Activated naive CD4-positive, alpha-beta T cell treated with anti-CD3 and anti-CD28 coated beads, Interleukin-2, amount 10 ng/mL, durations not matched to agents 7 days and 5 days (primary cell): ENCODE measurements around the gene RLF.

Experiments used
- CTCF ChIA-PET: fragments of 350-600 bp; sonication (Branson Sonifier 250); formaldehyde crosslinking; loops from one replicate; lab custom pipeline; 2021; ENCODE audit warnings: antibody characterized with exemption; lab: Charles Lee
- DNase-seq: peaks from one replicate; pipeline ENCODE4 v3.0.0-alpha.2; 2020
- H3K27ac Mint-ChIP-seq: one replicate; pipeline ENCODE4 v1.8.0; 2021; ENCODE audit warnings: mild to moderate bottlenecking, moderate library complexity, mixed read lengths
- H3K27me3 Mint-ChIP-seq: one replicate; pipeline ENCODE4 v1.8.0; 2021; ENCODE audit warnings: mild to moderate bottlenecking, mixed read lengths
- H3K36me3 Mint-ChIP-seq: one replicate; pipeline ENCODE4 v1.8.0; 2021; ENCODE audit warnings: mixed read lengths
- H3K4me1 Mint-ChIP-seq: one replicate; pipeline ENCODE4 v1.8.0; 2021; ENCODE audit warnings: mixed read lengths
- H3K4me3 Mint-ChIP-seq: one replicate; pipeline ENCODE4 v1.8.0; 2021; ENCODE audit warnings: mild to moderate bottlenecking, moderate library complexity, mixed read lengths
- H3K9me3 Mint-ChIP-seq: one replicate; pipeline ENCODE4 v1.8.0; 2021; ENCODE audit warnings: mixed read lengths

RLF gene

DNA sequence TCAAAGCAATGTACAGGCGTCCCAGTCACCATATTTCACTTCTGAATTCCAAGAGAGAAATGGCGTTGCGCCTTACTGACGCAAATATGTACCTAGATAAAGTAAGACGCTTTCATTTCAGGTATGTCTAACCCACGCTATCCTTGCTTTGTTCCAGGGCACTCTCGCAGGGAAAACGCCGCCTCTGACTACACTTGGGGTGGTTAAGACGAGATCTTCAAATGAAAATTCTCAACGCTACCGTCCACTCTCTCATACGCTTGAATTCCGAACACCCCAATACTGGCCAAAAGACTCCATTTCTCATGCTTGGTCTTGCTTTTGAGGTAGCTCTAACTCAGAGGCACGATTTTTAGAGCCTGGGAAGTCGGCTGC, 96.1 kb downstream of the RLF start:
- CTCF ChIA-PET = interaction anchor here (0.7 to 1.3 kb wide), 4 partner anchors 57 to 95 kb away, joined by 3 read pairs; no protein-coding TSS in a partner anchor
- peaks cover 39% of the 10 kb centered on the region for H3K36me3 Mint-ChIP-seq
- H3K4me3 Mint-ChIP-seq = peak overlapping the region; percentile 92
- H3K9me3 Mint-ChIP-seq = no peaks in the 10 kb centered on the region
- no peak for DNase-seq
- peaks cover 4% of the 10 kb centered on the region for H3K27me3 Mint-ChIP-seq
- H3K4me1 Mint-ChIP-seq = peaks cover 48% of the 10 kb centered on the region
- H3K27ac Mint-ChIP-seq = peak overlapping the region; percentile 100

DNA sequence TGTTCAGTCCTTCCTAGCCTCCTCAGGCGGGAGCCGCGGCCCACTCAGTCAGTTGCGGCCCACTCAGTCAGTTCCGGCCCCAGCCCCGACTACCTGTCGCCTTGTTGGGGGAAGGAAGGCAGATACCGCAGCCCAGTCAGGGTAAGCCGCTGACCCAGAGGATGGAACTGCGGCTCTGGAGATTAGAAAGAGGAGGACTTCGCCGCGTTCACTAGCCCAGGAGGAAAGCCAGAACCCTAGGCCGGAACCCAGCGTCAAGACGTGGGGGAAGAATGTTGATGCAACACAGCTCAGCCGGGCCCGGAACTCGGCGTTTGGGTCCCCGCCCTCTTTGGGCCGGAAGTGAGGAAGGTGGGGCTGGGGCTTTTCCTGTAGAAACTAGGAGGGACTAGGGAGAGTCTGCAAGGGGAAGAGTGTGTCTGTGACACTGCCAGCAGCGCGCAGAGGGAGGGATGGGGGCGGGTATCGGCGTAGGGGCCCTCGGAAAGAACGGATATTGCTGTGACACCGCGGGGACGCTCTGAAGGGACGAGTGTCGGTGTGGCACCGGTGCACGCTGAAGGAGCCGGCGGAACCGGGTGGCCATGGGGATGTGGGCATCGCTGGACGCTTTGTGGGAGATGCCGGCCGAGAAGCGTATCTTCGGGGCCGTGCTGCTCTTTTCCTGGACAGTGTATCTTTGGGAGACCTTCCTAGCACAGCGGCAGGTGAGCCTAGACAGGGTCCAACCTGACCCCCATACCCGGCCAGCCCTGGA, 96.7 kb downstream of the RLF start, which contains the start of gene ZMPSTE24:
Gene ZMPSTE24, plus strand, starts transcription at position 549 of the 757 bp plus-strand sequence. Its CDS starts 36 bp downstream, at position 585.
- H3K27me3 Mint-ChIP-seq = peaks cover 4% of the 10 kb centered on the region
- H3K4me1 Mint-ChIP-seq = peaks cover 52% of the 10 kb centered on the region
- H3K27ac Mint-ChIP-seq = peak within 1 kb of the TSS; percentile 100
- peaks cover 43% of the 10 kb centered on the region for H3K36me3 Mint-ChIP-seq
- no peaks in the 10 kb centered on the region for H3K9me3 Mint-ChIP-seq
- peak; percentile 98 for DNase-seq
- peak within 1 kb of the TSS; percentile 92 for H3K4me3 Mint-ChIP-seq
- CTCF ChIA-PET = interaction anchor here (0.7 to 1.3 kb wide), 3 partner anchors 56 to 81 kb away, joined by 3 read pairs; no protein-coding TSS in a partner anchor

DNA sequence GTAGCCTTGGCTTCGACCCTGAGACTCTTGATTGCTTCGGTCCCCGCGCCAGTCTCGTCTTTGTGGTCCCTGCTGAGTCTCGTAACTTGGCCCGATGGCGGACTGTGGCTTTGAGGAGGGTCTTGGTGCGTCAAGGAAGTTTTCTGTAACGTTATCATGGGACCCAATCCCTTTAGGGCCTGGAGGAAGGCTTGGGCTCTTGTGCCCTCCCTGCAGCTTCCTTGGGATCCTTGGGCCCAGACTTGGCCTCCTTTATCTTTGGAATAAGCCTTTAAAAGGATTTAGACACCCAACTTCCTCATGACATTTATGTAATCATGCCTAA, 97.2 kb downstream of the RLF start:
- CTCF ChIA-PET = no interaction called here
- peaks cover 47% of the 10 kb centered on the region for H3K36me3 Mint-ChIP-seq

DNA sequence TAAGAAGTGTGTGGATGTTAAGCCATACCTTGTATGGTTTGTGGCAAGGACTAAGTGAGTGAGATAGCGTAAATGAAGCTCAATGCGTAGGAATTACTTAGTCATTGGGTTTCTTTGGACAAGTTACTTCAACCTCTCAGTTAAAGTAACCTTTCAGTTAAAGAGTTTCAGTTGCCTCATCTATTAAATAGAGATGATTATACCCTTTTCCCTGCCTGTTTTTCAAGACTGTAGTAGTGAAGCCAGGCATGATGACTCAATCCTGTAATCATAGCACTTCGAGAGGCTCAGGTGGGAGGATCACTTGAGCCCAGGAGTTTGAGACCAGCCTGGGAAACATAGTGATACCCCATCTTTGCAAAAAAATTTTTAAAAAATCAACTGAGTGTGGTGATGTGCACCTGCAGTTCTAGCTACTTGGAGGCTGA, 103.2 kb downstream of the RLF start:
- peaks cover 29% of the 10 kb centered on the region for H3K4me1 Mint-ChIP-seq
- CTCF ChIA-PET = interaction anchor here (1.4 kb wide), 1 partner anchor 51 kb away, joined by 3 read pairs; no protein-coding TSS in a partner anchor
- no peak overlapping the region for H3K4me3 Mint-ChIP-seq
- H3K27me3 Mint-ChIP-seq = no peaks in the 10 kb centered on the region
- H3K27ac Mint-ChIP-seq = no peak overlapping the region
- H3K9me3 Mint-ChIP-seq = no peaks in the 10 kb centered on the region
- peaks cover 52% of the 10 kb centered on the region for H3K36me3 Mint-ChIP-seq
- DNase-seq = no peak

More for the DNA sequence above, 97.2 kb downstream of the RLF start:
- Mint-ChIP-seq H3K27me3 (peaks cover 4% of the 10 kb centered on the region), H3K4me1 (peaks cover 53% of the 10 kb centered on the region), H3K27ac (peak overlapping the region; percentile 100), H3K4me3 (peak overlapping the region; percentile 92), H3K9me3 (no peaks in the 10 kb centered on the region)
- no peak for DNase-seq

DNA sequence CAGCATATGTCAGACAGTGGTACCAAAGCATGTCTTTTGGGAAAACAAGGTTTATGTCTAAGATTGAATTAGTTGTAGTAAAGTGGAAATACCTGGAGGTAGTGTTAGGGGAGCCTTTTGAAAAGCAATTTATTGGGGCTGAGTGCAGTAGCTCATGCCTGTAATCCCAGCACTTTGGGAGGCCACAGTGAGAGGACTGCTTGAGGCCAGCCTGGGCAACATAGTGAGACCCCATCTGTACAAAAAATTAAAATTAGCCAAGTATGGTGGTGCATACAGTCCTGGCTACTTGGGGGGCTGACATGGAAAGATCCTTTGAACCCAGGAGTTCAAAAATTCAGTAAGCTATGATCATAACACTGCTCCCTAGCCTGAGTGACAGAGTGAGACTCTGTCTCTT, 104.1 kb downstream of the RLF start:
- DNase-seq = no peak
- CTCF ChIA-PET = interaction anchor here (1.4 kb wide), 1 partner anchor 50 kb away, joined by 3 read pairs; no protein-coding TSS in a partner anchor
- Mint-ChIP-seq H3K27me3 (no peaks in the 10 kb centered on the region), H3K36me3 (peaks cover 52% of the 10 kb centered on the region), H3K9me3 (no peaks in the 10 kb centered on the region), H3K4me1 (peaks cover 21% of the 10 kb centered on the region), H3K27ac (no peak overlapping the region), H3K4me3 (no peak overlapping the region)

DNA sequence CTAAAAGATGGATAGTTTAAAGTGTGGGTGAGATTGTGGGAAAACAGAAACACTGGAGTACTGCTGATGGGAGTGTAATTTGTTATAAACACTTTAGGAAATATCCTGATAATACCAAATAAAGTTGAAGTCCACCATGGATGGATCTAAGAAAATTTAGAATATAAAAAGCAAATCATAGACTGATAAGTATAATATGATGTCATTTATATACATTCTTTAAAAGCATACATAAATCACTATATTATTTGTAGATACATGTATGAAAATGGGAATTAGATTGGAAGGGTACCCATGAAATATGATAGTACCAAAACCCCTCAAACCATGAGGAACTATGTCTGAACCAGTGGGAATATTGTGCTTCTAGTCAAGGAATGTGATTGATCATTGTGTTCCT, 104.7 kb downstream of the RLF start:
- no peak for DNase-seq
- Mint-ChIP-seq H3K9me3 (no peaks in the 10 kb centered on the region), H3K27ac (no peak overlapping the region), H3K4me1 (peaks cover 15% of the 10 kb centered on the region), H3K36me3 (peaks cover 52% of the 10 kb centered on the region), H3K27me3 (no peaks in the 10 kb centered on the region), H3K4me3 (no peak overlapping the region)
- CTCF ChIA-PET = interaction anchor here (0.7 to 1.3 kb wide), 2 partner anchors 122 to 442 kb away, joined by 3 read pairs; no protein-coding TSS in a partner anchor

DNA sequence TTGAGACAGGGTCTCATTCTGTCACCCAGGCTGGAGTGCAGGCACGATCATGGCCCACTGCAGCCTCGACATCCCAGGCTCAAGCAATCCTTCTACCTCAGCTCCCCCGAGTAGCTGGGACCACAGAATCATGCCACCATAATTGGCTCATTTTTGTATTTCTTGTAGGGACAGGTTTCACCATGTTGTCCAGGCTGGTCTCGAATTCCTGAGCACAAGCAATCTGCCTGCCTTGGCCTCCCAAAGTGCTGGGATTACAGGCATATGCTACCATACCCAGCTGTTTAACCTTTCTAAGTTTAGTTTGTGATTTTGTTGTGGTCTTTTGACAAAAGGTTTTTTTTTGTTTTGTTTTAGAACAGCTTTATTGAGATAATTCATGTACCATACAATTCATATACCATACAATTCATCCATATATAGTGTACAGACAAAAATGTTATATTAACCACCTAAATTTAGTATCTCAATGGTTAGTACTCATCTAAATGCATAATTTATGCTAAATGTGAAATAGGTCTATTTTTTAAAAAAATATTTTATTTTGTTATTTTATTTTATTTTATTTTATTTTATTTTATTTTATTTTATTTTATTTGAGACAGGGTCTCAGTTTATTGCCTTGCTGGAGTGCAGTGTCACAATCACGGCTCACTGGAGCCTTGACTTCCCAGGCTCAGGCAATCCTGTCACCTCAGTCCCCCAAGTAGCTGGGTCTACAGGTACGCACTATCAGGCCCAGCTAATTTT, 105.8 kb downstream of the RLF start:
- Mint-ChIP-seq H3K4me1 (peaks cover 11% of the 10 kb centered on the region), H3K36me3 (peaks cover 47% of the 10 kb centered on the region)
- CTCF ChIA-PET = interaction anchor here (1.1 to 1.3 kb wide), 2 partner anchors 115 to 123 kb away, joined by 3 to 4 read pairs; no protein-coding TSS in a partner anchor

DNA sequence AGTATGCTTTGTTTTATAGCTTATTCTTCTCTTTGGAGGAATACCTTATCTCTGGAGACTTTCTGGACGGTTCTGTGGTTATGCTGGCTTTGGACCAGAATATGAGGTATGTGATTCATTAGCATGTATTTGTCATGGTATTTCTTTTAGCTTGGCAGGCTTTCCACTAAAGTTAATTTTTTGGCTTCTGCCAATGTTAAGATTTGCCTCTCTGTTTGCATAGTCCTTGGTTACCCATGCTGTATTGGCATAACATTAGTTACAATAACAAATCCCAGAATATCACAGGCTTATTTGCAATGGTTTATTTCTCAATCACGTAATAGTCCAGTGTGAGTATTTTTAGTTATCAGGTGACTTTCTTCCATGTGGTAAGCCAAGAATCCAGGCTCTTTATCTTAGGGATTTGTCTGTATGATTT, 106.6 kb downstream of the RLF start:
- H3K4me1 Mint-ChIP-seq = peaks cover 8% of the 10 kb centered on the region
- DNase-seq = no peak
- peaks cover 48% of the 10 kb centered on the region for H3K36me3 Mint-ChIP-seq
- CTCF ChIA-PET = interaction anchor here (1.1 kb wide), 1 partner anchor 115 kb away, joined by 4 read pairs; no protein-coding TSS in a partner anchor
- H3K9me3 Mint-ChIP-seq = no peaks in the 10 kb centered on the region
- H3K27ac Mint-ChIP-seq = no peak overlapping the region
- H3K4me3 Mint-ChIP-seq = no peak overlapping the region
- H3K27me3 Mint-ChIP-seq = no peaks in the 10 kb centered on the region

More for the DNA sequence above, 105.8 kb downstream of the RLF start:
- H3K4me3 Mint-ChIP-seq = no peak overlapping the region
- DNase-seq = no peak
- no peak overlapping the region for H3K27ac Mint-ChIP-seq
- H3K27me3 Mint-ChIP-seq = no peaks in the 10 kb centered on the region
- H3K9me3 Mint-ChIP-seq = no peaks in the 10 kb centered on the region

DNA sequence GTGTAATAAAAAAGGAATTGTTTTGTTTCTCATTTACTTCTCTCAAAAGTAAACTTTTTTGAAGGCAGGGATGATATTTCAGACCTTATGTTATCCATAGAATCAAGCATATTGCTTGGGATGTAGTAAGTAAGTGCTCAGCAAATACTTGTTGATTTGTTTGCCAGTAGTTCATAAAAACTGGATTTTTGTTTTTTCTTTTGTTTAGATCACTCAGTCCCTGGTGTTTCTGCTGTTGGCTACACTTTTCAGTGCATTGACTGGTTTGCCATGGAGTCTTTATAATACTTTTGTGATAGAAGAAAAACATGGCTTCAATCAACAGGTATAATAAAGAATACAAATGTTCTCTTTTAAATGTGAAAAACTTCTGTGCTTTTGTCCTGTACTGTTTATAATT, 107.0 kb downstream of the RLF start:
- peaks cover 46% of the 10 kb centered on the region for H3K36me3 Mint-ChIP-seq
- no peaks in the 10 kb centered on the region for H3K27me3 Mint-ChIP-seq

DNA sequence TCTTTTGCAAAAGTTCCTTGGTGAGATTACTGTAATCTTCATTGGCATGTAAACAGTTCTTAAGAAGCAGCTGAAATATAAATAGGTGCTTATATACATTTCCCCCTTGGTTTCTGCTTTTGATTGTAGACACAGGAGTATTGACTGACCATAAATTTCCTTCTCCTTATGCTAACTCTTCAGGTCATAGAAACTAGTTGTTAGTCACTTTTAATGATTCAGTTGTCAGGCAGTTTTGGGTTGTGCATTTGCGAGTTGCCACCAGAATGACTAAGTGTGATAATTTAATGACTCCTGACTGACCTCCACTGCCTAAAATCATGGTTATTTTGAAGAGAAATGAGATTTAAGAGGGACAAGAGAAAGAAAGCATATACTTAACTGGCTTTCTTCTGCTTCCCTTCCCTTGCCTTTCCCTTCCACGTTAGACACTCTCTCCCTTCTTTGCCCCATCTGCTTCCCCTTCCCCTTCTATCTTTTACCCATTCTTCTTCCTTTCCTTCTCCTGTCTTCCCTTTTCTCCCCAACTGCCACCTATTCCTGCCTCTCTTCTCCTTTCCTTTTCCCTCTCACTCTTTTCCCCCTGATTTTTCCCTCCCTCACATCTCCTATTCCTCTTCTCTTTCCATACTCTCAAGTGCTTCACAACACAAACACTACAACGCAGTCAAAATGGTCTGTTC, 109.1 kb downstream of the RLF start:
- no peaks in the 10 kb centered on the region for H3K4me1 Mint-ChIP-seq
- CTCF ChIA-PET = interaction anchor here (0.6 kb wide), 1 partner anchor 479 kb away, joined by 3 read pairs; no protein-coding TSS in a partner anchor
- H3K4me3 Mint-ChIP-seq = no peak overlapping the region
- H3K36me3 Mint-ChIP-seq = peaks cover 46% of the 10 kb centered on the region
- H3K27me3 Mint-ChIP-seq = no peaks in the 10 kb centered on the region
- DNase-seq = no peak
- no peak overlapping the region for H3K27ac Mint-ChIP-seq
- H3K9me3 Mint-ChIP-seq = no peaks in the 10 kb centered on the region

More for the DNA sequence above, 107.0 kb downstream of the RLF start:
- no peak for DNase-seq
- no peak overlapping the region for H3K4me3 Mint-ChIP-seq
- peaks cover 5% of the 10 kb centered on the region for H3K4me1 Mint-ChIP-seq
- CTCF ChIA-PET = no interaction called here
- H3K27ac Mint-ChIP-seq = no peak overlapping the region
- H3K9me3 Mint-ChIP-seq = no peaks in the 10 kb centered on the region

DNA sequence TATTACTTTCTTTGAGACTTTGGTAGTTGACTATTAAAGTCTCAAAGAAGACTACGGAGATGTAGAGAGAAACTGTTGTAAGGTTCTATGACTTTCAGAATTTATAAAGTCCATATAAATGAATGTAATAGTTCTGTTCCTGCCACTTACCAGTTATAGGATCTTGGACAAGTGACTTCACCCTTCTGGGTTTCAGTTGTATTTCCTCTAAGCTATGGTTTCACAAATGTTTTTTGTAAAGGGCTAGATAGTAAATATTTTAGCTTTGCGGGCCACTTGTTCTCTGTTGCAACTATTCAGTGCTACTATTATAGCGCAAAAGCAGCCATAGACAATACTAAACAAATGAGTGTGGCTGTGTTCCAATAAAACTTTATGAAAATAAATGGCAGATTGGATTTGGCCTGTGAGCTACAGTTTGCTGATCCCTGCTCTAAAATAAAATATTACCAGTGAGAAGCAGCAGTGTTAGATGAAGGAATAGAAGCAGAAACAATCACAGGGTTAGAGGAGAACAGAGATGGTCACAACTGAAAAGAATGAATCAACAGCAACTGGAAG, 111.5 kb downstream of the RLF start:
- no peaks in the 10 kb centered on the region for H3K27me3 Mint-ChIP-seq
- H3K36me3 Mint-ChIP-seq = peaks cover 45% of the 10 kb centered on the region
- no peaks in the 10 kb centered on the region for H3K4me1 Mint-ChIP-seq
- CTCF ChIA-PET = interaction anchor here (2.0 kb wide), 1 partner anchor 120 kb away, joined by 7 read pairs; no protein-coding TSS in a partner anchor
- DNase-seq = no peak
- H3K4me3 Mint-ChIP-seq = no peak overlapping the region
- H3K9me3 Mint-ChIP-seq = no peaks in the 10 kb centered on the region
- no peak overlapping the region for H3K27ac Mint-ChIP-seq

DNA sequence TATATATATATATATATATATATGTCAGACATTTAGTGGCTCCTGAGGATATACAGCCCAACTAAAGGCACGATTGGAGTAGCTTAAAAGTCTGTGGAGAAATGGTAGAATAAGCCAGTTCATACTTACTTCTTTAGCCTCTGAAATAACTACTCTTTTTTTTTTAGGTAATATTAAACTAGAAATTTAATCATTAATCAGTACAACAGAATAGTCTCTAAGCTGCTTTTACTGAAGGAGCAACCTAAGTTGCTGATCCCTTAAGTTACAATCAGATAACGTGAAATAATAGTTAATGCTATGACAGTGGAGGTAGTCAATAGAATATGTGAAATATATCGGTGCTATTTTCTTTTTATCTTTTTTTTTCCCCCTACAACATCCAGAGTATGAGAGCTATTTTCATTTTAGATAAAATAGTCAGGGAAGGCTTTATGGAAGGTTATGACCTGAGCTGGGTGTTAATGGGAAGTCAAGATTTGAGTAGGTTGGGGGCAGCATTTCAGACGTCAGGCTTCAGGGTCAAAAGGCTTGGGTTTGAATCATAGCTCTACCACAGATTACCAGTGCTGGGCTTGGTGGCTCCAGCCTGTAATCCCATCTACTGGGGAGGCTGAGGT, 112.5 kb downstream of the RLF start:
- H3K9me3 Mint-ChIP-seq = no peaks in the 10 kb centered on the region
- H3K4me1 Mint-ChIP-seq = no peaks in the 10 kb centered on the region
- DNase-seq = no peak
- H3K4me3 Mint-ChIP-seq = no peak overlapping the region
- H3K36me3 Mint-ChIP-seq = peaks cover 39% of the 10 kb centered on the region
- CTCF ChIA-PET = interaction anchor here (0.7 to 2.0 kb wide), 4 partner anchors 41 to 175 kb away, joined by 3 to 7 read pairs (median 3); no protein-coding TSS in a partner anchor
- no peaks in the 10 kb centered on the region for H3K27me3 Mint-ChIP-seq
- no peak overlapping the region for H3K27ac Mint-ChIP-seq

DNA sequence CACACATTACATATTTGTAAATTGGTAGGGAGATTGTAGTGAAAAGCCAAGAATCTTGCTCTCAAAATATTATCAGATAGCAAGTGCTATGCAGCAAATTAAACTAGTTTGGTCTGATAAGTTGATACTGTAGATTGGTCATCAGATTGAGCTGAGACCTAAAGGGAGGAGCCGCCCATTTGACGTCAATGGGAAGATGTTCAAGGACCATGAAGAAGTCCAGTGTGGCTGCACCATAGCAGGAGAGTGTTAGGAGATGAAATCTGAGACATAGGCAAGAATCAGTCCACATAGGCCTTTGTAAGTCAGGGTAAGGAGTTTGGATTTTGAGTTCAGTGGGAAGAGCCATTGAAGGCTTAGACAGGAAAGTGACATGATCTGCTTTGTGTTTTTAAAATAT, 113.1 kb downstream of the RLF start:
- no peaks in the 10 kb centered on the region for H3K4me1 Mint-ChIP-seq
- peaks cover 43% of the 10 kb centered on the region for H3K36me3 Mint-ChIP-seq
- H3K27ac Mint-ChIP-seq = no peak overlapping the region
- H3K27me3 Mint-ChIP-seq = no peaks in the 10 kb centered on the region
- no peak overlapping the region for H3K4me3 Mint-ChIP-seq
- no peak for DNase-seq
- no peaks in the 10 kb centered on the region for H3K9me3 Mint-ChIP-seq
- CTCF ChIA-PET = interaction anchor here (1.0 to 2.0 kb wide), 2 partner anchors 41 to 121 kb away, joined by 3 to 7 read pairs; no protein-coding TSS in a partner anchor
